Measurements from ENCODE around the gene AR.
"Not testable (repeated sequence)": the region's sequence is repeated elsewhere in the genome, so short reads cannot be mapped to it uniquely, and the experiment has no call there.

Gene AR

DNA sequence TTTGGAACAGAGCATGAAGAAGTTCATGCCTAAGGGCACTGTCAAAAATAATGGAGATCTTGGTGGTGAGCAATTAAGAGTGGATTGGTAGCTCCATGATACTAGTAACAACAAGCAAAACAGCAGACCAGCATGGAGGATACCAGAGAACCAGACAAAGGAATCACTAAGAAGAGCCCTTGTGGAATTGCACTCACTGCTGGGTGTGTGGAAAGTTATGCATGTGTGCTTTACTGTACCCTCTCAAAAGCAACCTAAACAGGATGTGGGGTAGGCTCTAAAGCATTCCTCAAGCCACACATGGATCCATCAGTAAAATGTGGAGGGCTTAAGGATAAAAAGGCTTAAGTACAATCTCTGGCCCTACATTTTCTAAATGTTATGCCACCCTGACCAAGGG is 69.5 kb downstream of the AR start:
- intact Hi-C loops (cut with DNase I): no loop called here
- no peak for DNase-seq

DNA sequence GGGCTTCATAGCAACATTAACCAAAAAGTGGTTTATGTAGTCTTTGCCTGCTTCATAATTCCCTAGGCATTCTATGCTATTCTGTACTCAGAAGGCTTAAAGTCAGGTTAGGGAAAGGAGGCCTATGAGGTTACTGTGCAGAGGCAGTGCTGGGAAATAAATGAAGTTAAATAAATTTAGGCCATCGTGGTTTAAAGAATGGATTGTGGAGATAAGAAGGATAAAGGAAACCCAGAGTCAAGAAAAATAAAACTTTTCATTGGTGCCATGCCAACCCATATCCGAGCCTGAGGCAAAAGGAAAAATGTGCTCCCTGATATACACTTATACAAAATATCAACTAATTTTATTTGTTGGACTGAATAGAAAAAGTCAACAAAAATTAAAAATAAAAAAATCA is 70.2 kb downstream of the AR start:
- intact Hi-C loops (cut with DNase I): no loop called here
- no peak for DNase-seq

DNA sequence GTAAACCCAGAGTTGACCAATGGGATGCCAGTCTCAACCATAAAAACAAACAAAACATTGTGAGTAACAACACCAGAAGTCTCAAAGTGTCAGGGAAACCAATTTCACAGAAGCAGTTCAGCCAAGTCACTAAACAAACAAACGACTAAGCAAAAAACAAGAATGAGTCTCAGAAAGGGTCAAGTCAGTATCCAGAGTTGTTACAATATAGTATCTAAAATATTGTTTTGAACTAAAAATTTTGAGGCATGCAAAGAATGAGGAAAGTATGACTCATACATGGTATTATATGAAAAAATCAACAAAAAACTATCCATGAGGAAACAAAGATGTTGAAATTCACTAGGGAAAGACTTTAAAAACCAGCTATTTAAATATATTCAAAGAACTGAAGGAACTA is 70.6 kb downstream of the AR start:
- intact Hi-C loops (cut with DNase I): no loop called here
- DNase-seq: no peak

DNA sequence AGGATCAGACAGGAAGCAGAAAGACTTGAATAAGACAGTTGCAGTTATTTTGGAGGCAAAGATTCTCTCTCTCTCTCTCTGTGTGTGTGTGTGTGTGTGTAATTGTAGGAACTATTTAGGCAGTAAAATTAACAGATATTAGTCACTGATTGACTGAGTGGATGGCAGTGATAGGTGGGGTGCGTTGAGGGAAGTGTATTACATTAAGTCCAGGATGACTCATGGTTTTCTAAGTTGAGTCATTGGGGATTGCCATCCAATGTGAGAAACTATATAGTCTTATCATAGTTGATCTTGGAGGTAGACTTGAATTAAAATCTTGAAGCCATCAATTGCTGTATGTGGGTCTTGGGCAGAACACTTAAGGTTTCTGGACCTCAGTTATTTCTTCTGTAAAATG is 75.4 kb downstream of the AR start:
- intact Hi-C loops (cut with DNase I): no loop called here
- peak in 11 of 42 donors; percentile 0 to 39 (median 7) for DNase-seq

DNA sequence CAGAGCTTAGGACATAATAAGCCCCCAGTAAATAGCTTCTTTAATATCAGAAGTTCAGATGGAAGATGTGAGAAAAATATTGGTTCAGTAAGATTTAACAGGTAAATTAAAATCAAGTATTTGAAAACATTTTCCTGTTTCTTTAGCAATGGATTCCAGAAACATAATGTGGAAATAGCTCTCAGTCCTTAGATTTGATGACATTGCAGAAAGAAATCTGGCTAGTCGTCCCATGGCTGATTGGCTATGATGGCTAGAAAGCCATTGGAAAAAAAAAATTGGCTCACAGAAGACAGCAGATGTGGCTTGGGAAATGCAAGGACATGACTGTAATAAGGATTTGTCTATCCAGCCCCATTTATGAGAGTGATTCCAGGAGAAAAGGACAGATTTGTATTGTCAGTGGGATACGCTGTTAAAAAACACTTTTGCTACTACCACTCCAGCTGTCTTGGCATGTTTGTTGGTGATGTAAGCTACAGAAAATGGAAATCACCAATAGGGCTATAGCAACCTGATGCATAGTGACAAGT is 78.3 kb downstream of the AR start:
- no peak for DNase-seq
- intact Hi-C loops (cut with DNase I): no loop called here

DNA sequence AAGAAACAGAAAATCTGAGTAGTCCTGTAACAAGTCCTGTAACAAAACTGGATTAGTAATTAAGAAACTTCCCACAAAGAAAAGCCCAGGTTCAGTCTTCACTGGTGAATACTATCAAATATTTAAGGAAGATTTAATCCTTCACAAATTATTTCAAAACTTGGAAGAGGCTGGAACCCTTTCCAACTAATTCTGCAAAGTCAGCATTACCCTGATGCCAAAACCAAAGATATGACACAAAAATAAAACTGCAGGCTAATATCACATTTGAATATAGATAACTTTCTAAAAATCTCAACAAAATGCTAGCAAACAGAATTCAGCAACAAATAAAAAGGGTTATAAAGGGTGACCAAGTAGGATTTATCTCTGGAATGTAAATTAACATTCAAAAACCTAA is 80.5 kb downstream of the AR start:
- no peak for DNase-seq
- intact Hi-C loops (cut with DNase I): no loop called here

DNA sequence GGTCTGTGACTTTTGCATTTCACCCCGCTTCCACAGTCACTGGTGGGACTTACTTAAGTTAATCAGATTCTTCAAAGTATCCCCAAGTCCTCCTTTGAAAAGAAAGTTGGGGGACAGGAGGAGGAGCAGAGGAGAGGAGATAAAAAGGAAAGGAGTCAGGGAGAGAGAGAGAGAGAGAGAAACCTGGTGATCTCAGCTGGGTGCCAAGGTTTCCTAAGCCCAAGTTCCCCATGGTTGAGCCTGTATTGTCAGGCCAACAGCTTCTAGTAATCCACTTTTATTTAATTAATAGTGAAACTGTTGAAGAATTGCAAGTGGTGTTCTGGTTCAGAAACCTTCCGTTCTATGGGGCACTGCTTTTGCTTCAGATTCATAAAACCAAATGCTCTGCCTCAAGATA is 91.6 kb downstream of the AR start:
- intact Hi-C loops (cut with DNase I): no loop called here
- DNase-seq: no peak

DNA sequence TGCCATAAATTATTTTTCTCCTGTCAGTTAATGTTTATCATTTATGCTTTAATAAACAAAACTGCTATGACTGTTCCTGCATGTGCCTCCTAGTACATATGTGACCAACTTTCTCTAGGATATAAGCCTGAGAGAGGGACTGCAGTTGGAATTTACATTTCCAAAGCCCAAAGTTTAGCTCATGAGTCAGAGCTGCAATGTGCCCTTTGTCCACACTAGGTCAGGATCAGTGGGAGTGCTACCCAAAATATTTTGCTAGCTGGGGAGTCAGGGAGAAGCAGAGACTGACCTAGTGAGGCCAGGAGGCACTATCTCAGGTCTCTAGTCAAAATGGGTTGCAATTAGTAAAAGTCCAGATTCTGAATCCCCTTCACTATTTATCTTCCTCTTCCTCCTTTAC is 92.7 kb downstream of the AR start:
- intact Hi-C loops (cut with DNase I): no loop called here
- DNase-seq: no peak

DNA sequence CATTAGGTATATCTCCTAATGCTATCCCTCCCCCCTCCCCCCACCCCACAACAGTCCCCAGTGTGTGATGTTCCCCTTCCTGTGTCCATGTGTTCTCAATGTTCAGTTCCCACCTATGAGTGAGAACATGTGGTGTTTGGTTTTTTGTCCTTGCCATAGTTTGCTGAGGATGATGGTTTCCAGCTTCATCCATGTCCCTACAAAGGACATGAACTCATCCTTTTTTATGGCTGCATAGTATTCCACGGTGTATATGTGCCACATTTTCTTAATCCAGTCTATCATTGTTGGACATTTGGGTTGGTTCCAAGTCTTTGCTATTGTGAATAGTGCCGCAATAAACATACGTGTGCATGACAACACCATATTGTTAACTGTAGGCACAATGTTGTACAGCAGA is 93.5 kb downstream of the AR start:
- intact Hi-C loops (cut with DNase I); DNase-seq: not testable (repeated sequence)

DNA sequence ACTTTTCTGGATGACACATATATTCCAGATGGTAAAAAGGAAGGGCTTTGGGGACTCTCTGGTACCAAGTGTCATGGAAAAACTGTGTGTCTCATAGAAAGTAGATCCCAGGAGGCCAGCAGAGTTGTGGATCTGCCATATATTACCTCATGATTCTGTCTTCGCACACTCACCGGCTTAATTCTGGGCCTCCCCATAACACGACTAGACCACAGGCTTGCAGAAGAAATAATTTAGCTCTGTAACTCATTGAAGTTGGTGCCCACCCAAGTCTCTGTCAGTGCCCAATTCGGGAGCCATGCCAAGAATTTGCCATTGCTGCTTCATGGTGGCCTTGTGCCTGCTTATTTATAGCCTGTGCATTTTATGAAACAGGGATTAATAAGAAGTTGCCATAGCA is 104.5 kb downstream of the AR start:
- intact Hi-C loops (cut with DNase I): no loop called here
- no peak for DNase-seq

DNA sequence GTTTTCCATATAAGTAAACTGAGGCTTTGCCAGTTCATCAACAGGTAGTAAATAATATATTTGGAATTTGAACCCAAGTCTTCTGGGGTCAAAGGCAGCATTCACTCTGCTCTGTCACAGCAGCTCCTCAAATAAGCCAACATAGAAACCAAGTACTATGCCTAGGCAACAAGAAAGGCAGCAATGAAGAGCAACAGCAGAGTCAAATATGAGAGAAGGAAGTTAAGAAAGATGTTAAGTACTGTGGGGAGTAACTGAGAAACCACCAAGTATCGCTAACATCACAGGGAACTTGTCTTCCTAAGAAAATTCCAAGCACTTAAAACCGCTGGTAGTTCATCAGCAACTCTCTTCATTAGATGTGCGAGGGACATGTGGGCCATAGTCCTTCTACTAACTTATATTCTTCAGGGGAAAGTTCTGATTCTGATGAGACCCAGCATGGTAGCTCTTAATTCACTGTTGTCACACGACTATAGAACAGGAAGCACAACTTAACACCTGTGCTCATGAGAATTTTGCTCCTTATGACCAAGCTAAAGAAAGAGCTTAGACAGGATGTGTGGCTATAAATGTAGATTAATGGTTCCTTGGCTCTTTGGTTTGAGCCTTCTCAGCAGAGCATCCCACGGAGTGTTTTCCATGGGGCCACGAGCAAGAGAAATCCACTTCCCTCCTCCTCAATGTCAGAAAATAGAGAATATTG is 107.8 kb downstream of the AR start:
- intact Hi-C loops (cut with DNase I): no loop called here
- DNase-seq: no peak

DNA sequence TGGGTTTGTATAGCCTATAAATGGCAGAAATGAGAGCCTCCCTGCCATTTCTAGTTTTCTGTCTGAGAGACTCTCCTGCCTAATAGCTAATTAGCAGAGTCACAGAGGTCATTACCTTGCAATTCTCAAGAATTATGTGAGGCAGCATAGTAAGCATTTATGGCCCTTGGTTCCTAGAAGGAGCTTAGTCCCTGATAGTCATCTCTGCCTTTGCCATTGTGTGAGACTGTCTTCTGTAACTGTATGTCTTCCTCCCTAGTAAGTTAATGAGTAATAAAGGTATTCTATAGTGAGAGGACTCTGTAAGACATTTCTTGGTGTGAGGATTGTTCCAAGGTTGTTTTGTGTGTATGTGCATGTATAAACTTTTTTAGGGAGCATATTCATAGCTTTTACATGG is 108.7 kb downstream of the AR start:
- intact Hi-C loops (cut with DNase I): no loop called here
- DNase-seq: no peak

DNA sequence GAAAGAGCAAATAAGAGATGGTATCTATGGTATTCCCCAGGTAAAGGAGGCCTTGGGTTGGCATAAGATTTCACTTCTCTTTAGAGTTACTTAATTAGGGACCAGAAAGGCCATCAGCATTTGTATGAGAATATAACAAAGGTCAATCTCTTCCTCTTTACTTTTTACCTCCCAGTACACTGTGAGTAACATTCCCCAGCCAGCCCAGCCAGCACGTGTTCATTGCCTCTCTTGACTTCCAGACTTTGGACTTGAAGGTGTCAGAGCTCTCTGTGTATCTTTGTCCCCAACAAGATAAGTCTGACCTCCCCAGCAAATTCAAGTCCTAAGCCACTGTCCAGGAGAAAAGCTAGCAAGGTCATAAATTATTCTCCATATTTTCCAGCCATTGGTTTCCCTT is 110.5 kb downstream of the AR start:
- no peak for DNase-seq
- intact Hi-C loops (cut with DNase I): no loop called here

DNA sequence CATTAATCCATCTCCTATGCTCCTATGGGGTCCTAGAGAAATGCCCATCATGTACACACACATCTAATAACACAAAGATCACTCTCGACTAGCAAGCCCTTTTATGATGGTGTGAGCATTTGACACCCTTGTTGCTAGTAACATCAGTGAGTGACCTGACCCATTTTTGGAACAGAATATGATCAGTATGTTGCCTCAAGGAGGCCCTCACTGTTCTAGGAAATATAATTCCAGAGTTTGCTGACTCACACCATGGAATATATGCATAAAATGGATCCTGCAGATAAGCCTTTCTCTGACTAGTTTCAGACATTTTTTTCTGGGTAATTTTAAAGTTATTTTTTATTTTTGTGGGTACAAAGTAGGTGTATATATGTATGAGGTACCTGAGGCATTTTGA is 121.8 kb downstream of the AR start:
- intact Hi-C loops (cut with DNase I): no loop called here

DNA sequence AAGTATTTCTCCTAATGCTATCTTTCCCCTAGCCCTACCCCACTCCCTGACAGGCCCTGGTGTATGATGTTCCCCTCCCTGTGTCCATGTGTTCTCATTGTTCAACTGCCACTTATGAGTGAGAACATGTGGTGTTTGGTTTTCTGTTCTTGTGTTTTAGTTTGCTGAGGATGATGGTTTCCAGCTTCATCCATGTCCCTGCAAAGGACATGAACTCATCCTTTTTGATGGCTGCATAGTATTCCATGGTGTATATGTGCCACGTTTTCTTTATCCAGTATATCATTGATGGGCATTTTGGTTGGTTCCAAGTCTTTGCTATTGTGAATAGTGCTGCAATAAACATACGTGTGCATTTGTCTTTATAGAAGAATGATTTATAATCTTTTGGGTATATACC is 126.9 kb downstream of the AR start:
- intact Hi-C loops (cut with DNase I); DNase-seq: not testable (repeated sequence)

More for the DNA sequence above, 121.8 kb downstream of the AR start:
- no peak for DNase-seq

DNA sequence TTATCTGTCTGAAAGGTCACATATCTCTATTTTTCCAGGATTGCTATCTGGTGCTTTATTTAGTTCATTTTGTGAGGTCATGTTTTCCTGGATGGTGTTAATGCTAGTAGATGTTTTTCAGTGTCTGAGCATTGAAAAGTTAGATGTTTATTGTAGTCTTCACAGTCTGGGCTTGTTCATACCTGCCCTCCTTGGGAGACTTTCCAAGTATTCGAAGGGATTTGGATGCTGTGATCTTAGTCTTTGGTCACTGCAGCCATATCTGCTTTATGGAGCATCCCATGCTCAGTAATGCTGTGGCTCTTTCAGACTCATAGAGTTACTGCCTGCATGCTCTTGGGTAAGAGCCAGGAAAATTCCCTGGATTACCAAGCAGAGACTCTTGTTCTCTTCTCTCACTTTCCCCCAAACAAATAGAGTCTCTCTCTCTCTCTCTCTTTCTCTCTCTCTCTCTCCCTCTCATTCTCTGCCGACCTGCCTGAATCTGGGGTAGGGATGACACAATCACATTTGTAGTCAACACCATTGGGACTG is 130.0 kb downstream of the AR start:
- intact Hi-C loops (cut with DNase I): no loop called here

DNA sequence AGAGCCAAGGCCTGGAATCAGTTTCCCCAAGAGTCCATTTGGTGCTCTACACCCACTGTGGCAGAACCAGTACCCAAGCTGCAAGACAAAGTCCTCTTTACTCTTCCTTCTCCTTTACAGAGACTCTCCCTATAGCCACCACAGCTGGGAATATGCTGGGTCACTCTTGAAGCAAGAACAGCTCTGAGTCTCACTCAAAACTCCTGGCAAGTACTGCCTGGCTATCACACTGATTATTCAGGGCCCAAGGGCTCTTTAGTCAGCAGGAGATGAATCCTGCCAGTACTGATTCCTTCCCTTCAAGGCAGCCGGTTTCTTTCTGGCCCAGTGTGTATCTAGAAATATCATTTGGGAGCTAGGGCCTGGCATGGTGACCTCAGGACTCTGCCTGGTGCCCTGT is 130.9 kb downstream of the AR start:
- no peak for DNase-seq
- intact Hi-C loops (cut with DNase I): no loop called here

More for the DNA sequence above, 130.0 kb downstream of the AR start:
- DNase-seq: no peak

DNA sequence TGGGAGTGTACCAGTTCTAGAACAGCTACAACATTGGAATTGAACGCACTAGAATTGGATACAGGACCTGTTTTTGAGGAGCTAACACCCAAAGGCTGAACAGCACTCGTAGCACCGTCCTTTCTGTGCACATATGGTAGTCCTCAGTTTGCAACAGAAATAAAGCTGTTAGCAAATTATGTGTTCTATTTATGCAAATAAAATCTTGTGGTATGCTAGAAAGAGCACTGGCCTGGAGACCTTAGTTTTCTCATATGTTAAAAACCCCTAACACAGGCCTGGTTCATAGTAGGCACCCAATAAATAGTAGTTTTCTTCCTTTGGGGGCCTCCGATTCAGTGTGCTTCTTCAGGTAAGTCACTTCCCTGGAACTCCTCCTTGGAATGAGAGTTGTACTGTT is 140.3 kb downstream of the AR start:
- intact Hi-C loops (cut with DNase I): no loop called here
- no peak for DNase-seq

DNA sequence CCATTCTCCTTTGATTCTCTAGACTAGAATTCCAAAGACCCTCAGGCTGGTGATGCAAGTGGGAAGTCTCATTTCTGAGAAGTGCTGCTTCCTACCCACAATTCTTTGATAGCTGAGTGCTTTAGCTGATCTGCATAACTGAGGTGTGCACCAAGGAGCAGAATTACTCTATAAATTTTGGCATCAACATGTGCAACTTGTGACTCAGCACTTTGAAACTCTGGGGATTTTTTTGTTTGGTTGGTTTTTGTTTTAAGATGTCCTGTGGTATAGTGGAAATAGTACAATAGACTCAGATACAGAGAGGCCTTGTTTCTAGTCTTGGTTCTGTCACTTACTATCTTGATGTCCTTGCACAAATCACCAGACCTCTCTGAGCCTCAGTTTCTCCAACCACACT is 148.4 kb downstream of the AR start:
- intact Hi-C loops (cut with DNase I): no loop called here
- DNase-seq: no peak

DNA sequence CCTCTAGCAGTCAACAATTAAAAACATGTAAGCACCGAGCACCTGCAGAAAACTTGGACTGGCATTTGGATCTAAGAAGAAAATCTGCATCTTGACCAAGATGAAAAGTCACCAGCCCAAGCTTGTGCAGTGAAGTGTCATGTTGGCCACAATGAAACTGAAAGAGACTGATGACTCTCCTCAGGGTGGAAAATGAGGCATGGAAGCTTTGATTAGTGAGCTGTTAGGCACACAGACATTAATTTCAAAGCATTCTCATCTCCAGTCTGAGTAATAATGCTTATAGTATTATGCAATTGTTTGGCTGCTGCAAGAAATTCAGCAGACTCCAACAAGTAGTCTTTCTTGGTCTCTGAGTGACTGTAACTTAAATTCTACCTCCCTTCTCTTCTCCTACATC is 150.1 kb downstream of the AR start:
- intact Hi-C loops (cut with DNase I): no loop called here
- DNase-seq: no peak

DNA sequence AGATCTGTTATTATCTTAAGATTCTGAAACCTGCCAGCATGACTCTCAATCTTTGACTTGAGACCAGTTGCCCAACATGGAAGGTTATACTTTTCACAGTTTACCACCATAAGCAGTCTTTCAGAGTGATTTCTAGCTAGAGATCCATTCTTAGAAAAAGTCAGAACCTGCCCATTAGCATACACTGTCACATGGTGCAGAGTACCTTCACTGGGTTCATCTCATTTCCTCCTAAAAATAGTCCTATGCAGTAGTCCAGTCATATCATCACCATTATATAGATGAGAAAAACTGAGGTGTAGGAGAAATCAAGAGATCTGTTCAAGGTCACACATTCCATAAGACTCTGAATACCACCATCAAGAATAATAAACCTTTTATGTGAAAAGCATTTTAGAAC is 153.6 kb downstream of the AR start:
- intact Hi-C loops (cut with DNase I): no loop called here
- DNase-seq: no peak
